DND-41 (cell line): ENCODE data around the gene TARDBP.

Experiments
- CTCF ChIP-seq: IDR thresholded peaks from 2 replicates; pipeline ENCODE4 v1.5.1; 2012; ENCODE audit warnings: borderline replicate concordance, low read length, moderate library complexity, mild to moderate bottlenecking; ENCODE audit not compliant: poor library complexity, severe bottlenecking; ENCODE audit errors: extremely low read depth
- EZH2 ChIP-seq: IDR thresholded peaks from 3 replicates; pipeline ENCODE4 v1.6.1; 2012; ENCODE audit warnings: borderline replicate concordance, low read depth, mild to moderate bottlenecking, moderate library complexity, low read length, inconsistent platforms; ENCODE audit not compliant: severe bottlenecking

GRCh38 chr1:11064942-11065341 lies 52.5 kb downstream of the TARDBP start:
- TF ChIP-seq CTCF (no peak), EZH2 (no peak)
